Kidney epithelial cell (primary cell): ENCODE data around the gene SQOR. TPM values are rescaled to one million over a fixed set of nuclear protein-coding genes. Genes with fewer than 3 reads are reported as not detected.

Experiments used
- DNase-seq: peaks from one replicate; pipeline ENCODE4 v3.0.0-alpha.2; 2010; ENCODE audit warnings: low read depth
- H3K27me3 ChIP-seq: 2 replicates; pipeline ENCODE4 v1.6.0; 2011; ENCODE audit warnings: low read length; ENCODE audit not compliant: control insufficient read depth, insufficient read depth
- H3K36me3 ChIP-seq: 2 replicates; pipeline ENCODE4 v1.5.1; 2011; ENCODE audit warnings: low read length; ENCODE audit not compliant: control insufficient read depth, insufficient read depth
- H3K4me3 ChIP-seq: 2 replicates; pipeline ENCODE4 v1.5.1; 2011; ENCODE audit warnings: low read depth, mild to moderate bottlenecking, control low read depth, low read length
- total RNA-seq: library from RNA; depleted of rRNA; stranded (reverse); fragments of >200 nt; gene quantifications from 2 replicates; pipeline ENCODE4 v1.2.3, GENCODE V29; 2015
- TF ChIP-seq, protein P1 (sequence below): IDR thresholded peaks from 2 replicates; pipeline ENCODE4 v1.5.1; 2011; ENCODE audit warnings: mild to moderate bottlenecking, moderate library complexity, low read length, control low read depth, inconsistent platforms; ENCODE audit not compliant: insufficient read depth, poor library complexity, severe bottlenecking

Gene SQOR
- total RNA-seq, 1 donor from 2014 or later: 46.2 TPM

GRCh38 chr15:45720183-45720582 is 85.4 kb downstream of the SQOR start:
- Histone ChIP-seq H3K36me3 (no peaks in the 10 kb centered on the region), H3K4me3 (no peak overlapping the region), H3K27me3 (no peaks in the 10 kb centered on the region)
- no peak for DNase-seq
- TF ChIP-seq, protein P1, sequence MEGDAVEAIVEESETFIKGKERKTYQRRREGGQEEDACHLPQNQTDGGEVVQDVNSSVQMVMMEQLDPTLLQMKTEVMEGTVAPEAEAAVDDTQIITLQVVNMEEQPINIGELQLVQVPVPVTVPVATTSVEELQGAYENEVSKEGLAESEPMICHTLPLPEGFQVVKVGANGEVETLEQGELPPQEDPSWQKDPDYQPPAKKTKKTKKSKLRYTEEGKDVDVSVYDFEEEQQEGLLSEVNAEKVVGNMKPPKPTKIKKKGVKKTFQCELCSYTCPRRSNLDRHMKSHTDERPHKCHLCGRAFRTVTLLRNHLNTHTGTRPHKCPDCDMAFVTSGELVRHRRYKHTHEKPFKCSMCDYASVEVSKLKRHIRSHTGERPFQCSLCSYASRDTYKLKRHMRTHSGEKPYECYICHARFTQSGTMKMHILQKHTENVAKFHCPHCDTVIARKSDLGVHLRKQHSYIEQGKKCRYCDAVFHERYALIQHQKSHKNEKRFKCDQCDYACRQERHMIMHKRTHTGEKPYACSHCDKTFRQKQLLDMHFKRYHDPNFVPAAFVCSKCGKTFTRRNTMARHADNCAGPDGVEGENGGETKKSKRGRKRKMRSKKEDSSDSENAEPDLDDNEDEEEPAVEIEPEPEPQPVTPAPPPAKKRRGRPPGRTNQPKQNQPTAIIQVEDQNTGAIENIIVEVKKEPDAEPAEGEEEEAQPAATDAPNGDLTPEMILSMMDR: no peak

- no peak for DNase-seq
- TF ChIP-seq, protein P1: no peak
- no peak overlapping the region for H3K4me3 ChIP-seq
- H3K36me3 ChIP-seq: no peaks in the 10 kb centered on the region
- H3K27me3 ChIP-seq: no peaks in the 10 kb centered on the region
These were observed 93.8 kb downstream of the SQOR start for GRCh38 chr15:45728641-45729040.

DNA sequence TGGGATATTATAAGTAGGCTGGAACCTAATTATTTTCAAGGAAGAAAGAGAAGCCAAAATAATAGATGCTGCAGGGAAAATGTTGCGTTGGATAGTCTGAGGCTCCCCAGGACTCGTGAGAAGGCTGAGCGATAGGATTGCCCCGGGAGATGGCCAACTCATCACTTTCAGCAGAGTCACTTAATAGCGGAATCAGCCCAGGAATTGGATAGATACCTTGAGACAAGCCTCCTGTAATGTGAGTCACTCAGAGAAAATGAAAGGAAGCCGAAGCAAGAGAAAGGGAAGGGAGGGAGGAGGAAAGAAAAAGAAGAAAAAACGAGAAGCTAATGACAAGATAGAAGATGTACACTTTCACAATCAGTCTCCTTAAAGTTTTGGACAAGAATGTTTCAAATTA is 94.3 kb downstream of the SQOR start:
- no peak overlapping the region for H3K4me3 ChIP-seq
- TF ChIP-seq, protein P1: no peak
- no peaks in the 10 kb centered on the region for H3K36me3 ChIP-seq
- H3K27me3 ChIP-seq: no peaks in the 10 kb centered on the region
- no peak for DNase-seq

GRCh38 chr15:45731343-45731742 is 96.5 kb downstream of the SQOR start:
- H3K36me3 ChIP-seq: no peaks in the 10 kb centered on the region

GRCh38 chr15:45732662-45733061 is 97.8 kb downstream of the SQOR start:
- no peaks in the 10 kb centered on the region for H3K27me3 ChIP-seq
- H3K36me3 ChIP-seq: no peaks in the 10 kb centered on the region
- no peak for DNase-seq
- no peak overlapping the region for H3K4me3 ChIP-seq
- TF ChIP-seq, protein P1: no peak

More at GRCh38 chr15:45731343-45731742, 96.5 kb downstream of the SQOR start:
- TF ChIP-seq, protein P1: no peak
- no peaks in the 10 kb centered on the region for H3K27me3 ChIP-seq
- no peak for DNase-seq
- H3K4me3 ChIP-seq: no peak overlapping the region

- DNase-seq: no peak
- TF ChIP-seq, protein P1: no peak
- Histone ChIP-seq H3K4me3 (no peak overlapping the region), H3K36me3 (no peaks in the 10 kb centered on the region), H3K27me3 (no peaks in the 10 kb centered on the region)
These were observed 99.5 kb downstream of the SQOR start for GRCh38 chr15:45734260-45734711.
